ENCODE data around the gene CARMIL1.

- TF ChIP-seq POLR2AphosphoS5 (IDR thresholded peaks at IDR 0.05; ENCODE audit: low read depth, low read length) (no peak), POLR2A (IDR thresholded peaks at IDR 0.05; ENCODE audit: low read depth, low read length) (no peak), SPI1 (IDR thresholded peaks at IDR 0.05; ENCODE audit: low read depth, low read length) (no peak)
Measured at GRCh38 chr6:25655723-25656122, 376.5 kb downstream of the CARMIL1 start.
